GM12892 (cell line): ENCODE data around the gene LLGL1.

Experiments
- DNase-seq: peaks from one replicate; pipeline ENCODE4 v3.0.0; 2011; ENCODE audit not compliant: insufficient read length
- FAIRE-seq: peaks from 2 replicates; lab custom pipeline; 2011; peaks lifted over from hg19 to GRCh38; lab: Jason Lieb, UNC
- POLR2A ChIP-seq: IDR thresholded peaks from 2 replicates; pipeline ENCODE4 v1.6.1; 2011; ENCODE audit warnings: low read depth, low read length, control low read depth
- POLR2AphosphoS5 ChIP-seq: IDR thresholded peaks from 2 replicates; pipeline ENCODE4 v1.6.1; 2011; ENCODE audit warnings: low read depth, low read length, control low read depth
- TAF1 ChIP-seq: IDR thresholded peaks from 2 replicates; pipeline ENCODE4 v1.6.1; 2011; ENCODE audit warnings: low read depth, mild to moderate bottlenecking, control low read depth, low read length, borderline replicate concordance

Gene LLGL1

DNA sequence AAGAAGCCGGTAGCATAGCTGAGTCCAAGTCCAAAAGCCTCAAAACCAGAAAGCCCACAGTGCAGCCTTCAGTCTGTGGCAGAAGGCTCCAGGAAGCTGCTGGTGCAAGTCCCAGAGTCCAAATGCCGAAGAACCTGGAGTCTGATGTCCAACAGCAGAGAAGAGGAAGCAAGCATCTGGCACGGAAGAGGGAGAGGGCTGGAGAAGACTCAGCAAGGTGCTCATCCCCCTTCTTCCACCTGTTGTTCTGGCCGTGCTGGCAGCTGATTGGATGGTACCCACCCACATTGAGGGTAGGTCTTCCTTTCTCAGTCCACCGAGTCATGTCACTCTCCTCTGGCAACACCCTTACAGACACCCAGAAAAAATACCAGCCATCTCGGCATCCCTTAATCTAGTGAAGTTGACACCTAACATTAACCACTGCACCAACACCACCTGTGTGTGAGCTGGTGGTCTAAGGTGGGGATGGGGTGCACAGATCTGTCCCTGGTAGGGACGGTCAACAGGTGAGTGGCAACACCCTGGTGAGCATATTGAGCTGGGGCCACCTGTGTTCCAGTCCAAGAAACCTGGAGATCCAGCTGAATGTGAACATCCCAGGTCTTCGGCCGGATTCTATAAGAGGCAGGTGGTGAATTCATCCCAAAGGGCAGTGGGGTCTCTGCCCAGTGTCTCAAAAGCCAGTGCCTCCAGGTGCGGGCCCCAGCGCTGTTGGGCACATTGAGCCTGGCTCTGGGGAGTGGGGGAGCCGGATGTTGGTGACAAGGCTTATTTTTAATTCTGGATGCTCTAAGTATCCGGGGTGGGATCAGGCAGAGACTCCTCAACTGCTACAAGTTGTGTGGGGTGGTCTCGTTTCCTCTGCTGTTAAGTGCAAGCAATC, 44.9 kb downstream of the LLGL1 start:
- FAIRE-seq (no peak), DNase-seq (no peak)
- no peak for TF ChIP-seq TAF1
- TF ChIP-seq POLR2A = no peak
- no peak for TF ChIP-seq POLR2AphosphoS5

GRCh38 chr17:18277076-18277475, 51.6 kb downstream of the LLGL1 start:
- TF ChIP-seq TAF1 (no peak), POLR2AphosphoS5 (no peak), POLR2A (no peak)
- DNase-seq (no peak), FAIRE-seq (no peak)

GRCh38 chr17:18278867-18279266, 53.4 kb downstream of the LLGL1 start:
- DNase-seq = no peak
- FAIRE-seq = no peak
- no peak for TF ChIP-seq TAF1
- no peak for TF ChIP-seq POLR2AphosphoS5
- no peak for TF ChIP-seq POLR2A

GRCh38 chr17:18280249-18280648, 54.8 kb downstream of the LLGL1 start:
- no peak for FAIRE-seq
- TF ChIP-seq POLR2A = no peak
- TF ChIP-seq TAF1 = no peak
- no peak for TF ChIP-seq POLR2AphosphoS5

DNA sequence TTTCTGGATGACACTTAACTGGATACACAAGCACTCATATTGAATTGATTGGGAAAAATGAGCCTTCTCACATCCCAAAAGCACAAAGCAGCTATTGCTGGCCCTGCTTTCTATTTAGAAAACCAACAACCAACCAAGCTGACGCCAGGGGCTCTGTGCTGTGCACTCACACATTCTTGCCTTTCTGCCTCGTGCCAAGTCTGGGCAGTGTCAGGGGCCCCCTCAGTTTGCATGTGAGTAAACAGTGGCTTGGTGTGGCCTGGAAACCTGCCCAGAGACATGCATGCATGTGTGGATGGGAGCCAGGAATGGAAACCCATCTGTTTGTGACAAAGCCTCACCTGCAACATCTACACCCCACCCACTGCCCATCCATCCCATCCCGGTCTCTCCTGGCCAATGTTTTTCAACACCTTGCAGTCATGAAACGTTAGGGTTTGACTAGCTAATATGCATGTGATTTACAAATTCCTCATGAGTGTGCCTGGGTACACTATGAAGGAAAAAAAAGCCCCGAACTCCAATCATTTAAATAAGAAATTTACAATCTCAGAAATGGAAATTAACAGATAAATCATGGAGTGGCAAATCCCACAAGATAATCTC, 55.4 kb downstream of the LLGL1 start:
- no peak for TF ChIP-seq POLR2AphosphoS5
- DNase-seq (no peak), FAIRE-seq (no peak)

More at GRCh38 chr17:18280249-18280648, 54.8 kb downstream of the LLGL1 start:
- no peak for DNase-seq

- DNase-seq (no peak), FAIRE-seq (no peak)
- no peak for TF ChIP-seq TAF1
- TF ChIP-seq POLR2AphosphoS5 = no peak
- no peak for TF ChIP-seq POLR2A
Observed at GRCh38 chr17:18281788-18282187, 56.4 kb downstream of the LLGL1 start.

- no peak for DNase-seq
- TF ChIP-seq POLR2A = no peak
- TF ChIP-seq POLR2AphosphoS5 = no peak
- TF ChIP-seq TAF1 = no peak
- FAIRE-seq = no peak
Observed at GRCh38 chr17:18285296-18285695, 59.9 kb downstream of the LLGL1 start.

GRCh38 chr17:18291718-18292540, 66.5 kb downstream of the LLGL1 start:
- FAIRE-seq (no peak), DNase-seq (no peak)
- TF ChIP-seq POLR2AphosphoS5 (no peak), TAF1 (no peak), POLR2A (no peak)
